Ishikawa (cell line): ENCODE results near the gene IL1RAPL1.

Source experiments
- CEBPB ChIP-seq: IDR thresholded peaks from 2 replicates; pipeline ENCODE4 v1.6.1; 2012
- CREB1 ChIP-seq: IDR thresholded peaks from 2 replicates; pipeline ENCODE4 v1.6.1; 2012; ENCODE audit warnings: low read depth
- EGR1 ChIP-seq: IDR thresholded peaks from 2 replicates; pipeline ENCODE4 v1.6.1; 2012
- EP300 ChIP-seq: IDR thresholded peaks from 2 replicates; pipeline ENCODE4 v1.6.1; 2012; ENCODE audit warnings: borderline replicate concordance
- FOXM1 ChIP-seq: IDR thresholded peaks from 2 replicates; pipeline ENCODE4 v1.6.1; 2012; ENCODE audit warnings: low read depth, borderline replicate concordance
- MAX ChIP-seq: IDR thresholded peaks from 2 replicates; pipeline ENCODE4 v1.6.1; 2012
- NFIC ChIP-seq: IDR thresholded peaks from 2 replicates; pipeline ENCODE4 v1.6.1; 2012
- RAD21 ChIP-seq: IDR thresholded peaks from 2 replicates; pipeline ENCODE4 v1.6.1; 2012; ENCODE audit warnings: low read depth
- TAF1 ChIP-seq: IDR thresholded peaks from 2 replicates; pipeline ENCODE4 v1.6.1; 2012; ENCODE audit warnings: low read depth, mild to moderate bottlenecking
- TCF12 ChIP-seq: IDR thresholded peaks from 2 replicates; pipeline ENCODE4 v1.6.1; 2012; ENCODE audit warnings: low read depth
- TEAD4 ChIP-seq: IDR thresholded peaks from 2 replicates; pipeline ENCODE4 v1.6.1; 2012
- YY1 ChIP-seq: IDR thresholded peaks from 2 replicates; pipeline ENCODE4 v1.6.1; 2012; ENCODE audit warnings: low read depth
- ZBTB7A ChIP-seq: IDR thresholded peaks from 2 replicates; pipeline ENCODE4 v1.6.1; 2012; ENCODE audit warnings: low read depth
- TF ChIP-seq, protein P1 (sequence below): IDR thresholded peaks from 2 replicates; pipeline ENCODE4 v1.6.1; 2012
- TF ChIP-seq, protein P2 (sequence below): IDR thresholded peaks from 2 replicates; pipeline ENCODE4 v1.6.1; 2012; ENCODE audit warnings: low read depth, mild to moderate bottlenecking

Gene IL1RAPL1

GRCh38 chrX:29876733-29877132, 1289.5 kb downstream of the IL1RAPL1 start:
- no peak for TF ChIP-seq EP300
- TF ChIP-seq MAX, result no peak
- TF ChIP-seq TCF12, result no peak
- TF ChIP-seq NFIC, result no peak
- TF ChIP-seq, protein P1, sequence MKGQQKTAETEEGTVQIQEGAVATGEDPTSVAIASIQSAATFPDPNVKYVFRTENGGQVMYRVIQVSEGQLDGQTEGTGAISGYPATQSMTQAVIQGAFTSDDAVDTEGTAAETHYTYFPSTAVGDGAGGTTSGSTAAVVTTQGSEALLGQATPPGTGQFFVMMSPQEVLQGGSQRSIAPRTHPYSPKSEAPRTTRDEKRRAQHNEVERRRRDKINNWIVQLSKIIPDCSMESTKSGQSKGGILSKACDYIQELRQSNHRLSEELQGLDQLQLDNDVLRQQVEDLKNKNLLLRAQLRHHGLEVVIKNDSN, result no peak
- TF ChIP-seq FOXM1, result no peak
- no peak for TF ChIP-seq RAD21
- no peak for TF ChIP-seq CEBPB
- no peak for TF ChIP-seq EGR1

- TF ChIP-seq TAF1 (no peak), YY1 (no peak), CEBPB (no peak), EGR1 (no peak)
- TF ChIP-seq, protein P1, result no peak
These were observed 1293.7 kb downstream of the IL1RAPL1 start for GRCh38 chrX:29880977-29881376.

DNA sequence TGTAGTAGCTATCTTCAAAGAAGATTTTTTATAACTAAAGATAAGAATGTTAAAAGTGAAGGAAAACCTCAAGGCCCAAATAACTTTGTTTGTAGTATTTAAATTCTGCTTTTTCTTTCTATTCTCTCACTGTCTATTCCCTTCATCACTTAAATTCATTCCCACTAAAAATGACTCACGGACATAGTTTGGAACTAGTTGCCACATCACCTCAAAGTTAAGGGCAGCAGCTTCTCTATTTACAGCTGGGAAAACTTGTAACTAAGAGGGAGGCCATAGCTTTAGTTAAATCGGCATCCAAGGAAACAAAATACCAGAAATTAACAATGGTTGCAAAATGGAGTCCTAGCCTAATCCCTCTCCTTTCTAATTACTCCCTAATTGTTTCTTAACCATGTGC, 1302.8 kb downstream of the IL1RAPL1 start:
- TF ChIP-seq ZBTB7A, result no peak
- TF ChIP-seq NFIC, result no peak
- no peak for TF ChIP-seq TEAD4
- no peak for TF ChIP-seq YY1
- TF ChIP-seq, protein P1, result no peak
- no peak for TF ChIP-seq FOXM1
- TF ChIP-seq, protein P2, sequence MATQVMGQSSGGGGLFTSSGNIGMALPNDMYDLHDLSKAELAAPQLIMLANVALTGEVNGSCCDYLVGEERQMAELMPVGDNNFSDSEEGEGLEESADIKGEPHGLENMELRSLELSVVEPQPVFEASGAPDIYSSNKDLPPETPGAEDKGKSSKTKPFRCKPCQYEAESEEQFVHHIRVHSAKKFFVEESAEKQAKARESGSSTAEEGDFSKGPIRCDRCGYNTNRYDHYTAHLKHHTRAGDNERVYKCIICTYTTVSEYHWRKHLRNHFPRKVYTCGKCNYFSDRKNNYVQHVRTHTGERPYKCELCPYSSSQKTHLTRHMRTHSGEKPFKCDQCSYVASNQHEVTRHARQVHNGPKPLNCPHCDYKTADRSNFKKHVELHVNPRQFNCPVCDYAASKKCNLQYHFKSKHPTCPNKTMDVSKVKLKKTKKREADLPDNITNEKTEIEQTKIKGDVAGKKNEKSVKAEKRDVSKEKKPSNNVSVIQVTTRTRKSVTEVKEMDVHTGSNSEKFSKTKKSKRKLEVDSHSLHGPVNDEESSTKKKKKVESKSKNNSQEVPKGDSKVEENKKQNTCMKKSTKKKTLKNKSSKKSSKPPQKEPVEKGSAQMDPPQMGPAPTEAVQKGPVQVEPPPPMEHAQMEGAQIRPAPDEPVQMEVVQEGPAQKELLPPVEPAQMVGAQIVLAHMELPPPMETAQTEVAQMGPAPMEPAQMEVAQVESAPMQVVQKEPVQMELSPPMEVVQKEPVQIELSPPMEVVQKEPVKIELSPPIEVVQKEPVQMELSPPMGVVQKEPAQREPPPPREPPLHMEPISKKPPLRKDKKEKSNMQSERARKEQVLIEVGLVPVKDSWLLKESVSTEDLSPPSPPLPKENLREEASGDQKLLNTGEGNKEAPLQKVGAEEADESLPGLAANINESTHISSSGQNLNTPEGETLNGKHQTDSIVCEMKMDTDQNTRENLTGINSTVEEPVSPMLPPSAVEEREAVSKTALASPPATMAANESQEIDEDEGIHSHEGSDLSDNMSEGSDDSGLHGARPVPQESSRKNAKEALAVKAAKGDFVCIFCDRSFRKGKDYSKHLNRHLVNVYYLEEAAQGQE, result no peak
- no peak for TF ChIP-seq EGR1
- TF ChIP-seq TAF1, result no peak
- TF ChIP-seq CREB1, result no peak
- TF ChIP-seq RAD21, result no peak
- no peak for TF ChIP-seq CEBPB

DNA sequence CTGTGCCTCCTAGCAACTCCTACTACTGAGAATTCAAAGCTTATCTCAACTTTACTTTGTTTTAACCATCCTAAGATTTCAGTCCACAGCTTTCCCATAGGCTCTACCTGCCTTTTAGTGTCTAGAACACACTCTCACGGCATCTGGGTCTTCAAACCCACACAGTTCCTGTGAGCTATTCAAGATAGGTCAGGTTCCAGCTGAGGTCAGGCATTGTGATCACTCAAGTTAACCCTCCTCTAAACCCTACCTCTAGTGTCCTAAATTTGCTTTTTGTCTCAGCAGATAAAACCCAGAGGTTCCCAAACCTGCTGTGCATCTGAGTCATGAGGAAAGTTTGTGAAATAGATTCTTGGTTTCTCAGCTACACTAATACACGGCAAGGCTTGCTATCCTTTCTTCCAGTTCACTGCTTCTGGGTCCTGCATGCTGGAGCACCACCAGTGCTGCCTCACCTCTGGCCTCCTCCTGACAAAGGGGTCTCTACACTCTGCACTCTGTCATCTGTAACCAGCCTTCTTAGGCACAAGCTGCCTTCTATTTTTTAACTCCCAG, 1303.5 kb downstream of the IL1RAPL1 start:
- TF ChIP-seq EGR1 (no peak), NFIC (no peak), EP300 (no peak), RAD21 (no peak), FOXM1 (no peak), ZBTB7A (no peak), TCF12 (no peak), CEBPB (no peak), TAF1 (no peak), TEAD4 (no peak), CREB1 (no peak), MAX (no peak), YY1 (no peak)
- TF ChIP-seq, protein P1, result no peak
- TF ChIP-seq, protein P2, result no peak

GRCh38 chrX:29902004-29902403, 1314.8 kb downstream of the IL1RAPL1 start:
- TF ChIP-seq CREB1 (no peak), NFIC (no peak), ZBTB7A (no peak)

- peak; percentile 18; the same call in 1 of the 2 replicates for TF ChIP-seq RAD21
- no peak for TF ChIP-seq CEBPB
These were observed 1316.1 kb downstream of the IL1RAPL1 start for GRCh38 chrX:29903360-29903759.
